ENCODE data around the gene CDPF1. TPM values are rescaled to one million over a fixed set of nuclear protein-coding genes. Genes with fewer than 3 reads are reported as not detected.

Gene CDPF1
- total and polyA plus RNA-seq, 11 donors: 7.4 to 13.6 (median 9.3) TPM

- Histone ChIP-seq H3K4me3 (no peak overlapping the region), H3K36me3 (peaks cover 0 to 49% (median 31%) of the 10 kb centered on the region in 9 donors), H3K9me3 (peaks cover 0 to 7% (median 0%) of the 10 kb centered on the region in 12 donors), H3K4me1 (peaks cover 0 to 50% (median 25%) of the 10 kb centered on the region in 12 donors), H3K27me3 (no peaks in the 10 kb centered on the region), H3K27ac (peak overlapping the region in 9 of 12 donors; percentile 28 to 86 (median 69))
- no peak for TF ChIP-seq POLR2A (IDR thresholded peaks at IDR 0.05)
- TF ChIP-seq, protein P1, sequence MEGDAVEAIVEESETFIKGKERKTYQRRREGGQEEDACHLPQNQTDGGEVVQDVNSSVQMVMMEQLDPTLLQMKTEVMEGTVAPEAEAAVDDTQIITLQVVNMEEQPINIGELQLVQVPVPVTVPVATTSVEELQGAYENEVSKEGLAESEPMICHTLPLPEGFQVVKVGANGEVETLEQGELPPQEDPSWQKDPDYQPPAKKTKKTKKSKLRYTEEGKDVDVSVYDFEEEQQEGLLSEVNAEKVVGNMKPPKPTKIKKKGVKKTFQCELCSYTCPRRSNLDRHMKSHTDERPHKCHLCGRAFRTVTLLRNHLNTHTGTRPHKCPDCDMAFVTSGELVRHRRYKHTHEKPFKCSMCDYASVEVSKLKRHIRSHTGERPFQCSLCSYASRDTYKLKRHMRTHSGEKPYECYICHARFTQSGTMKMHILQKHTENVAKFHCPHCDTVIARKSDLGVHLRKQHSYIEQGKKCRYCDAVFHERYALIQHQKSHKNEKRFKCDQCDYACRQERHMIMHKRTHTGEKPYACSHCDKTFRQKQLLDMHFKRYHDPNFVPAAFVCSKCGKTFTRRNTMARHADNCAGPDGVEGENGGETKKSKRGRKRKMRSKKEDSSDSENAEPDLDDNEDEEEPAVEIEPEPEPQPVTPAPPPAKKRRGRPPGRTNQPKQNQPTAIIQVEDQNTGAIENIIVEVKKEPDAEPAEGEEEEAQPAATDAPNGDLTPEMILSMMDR (IDR thresholded peaks at IDR 0.05): no peak
- ATAC-seq: no peak
- DNase-seq: no peak
- intact Hi-C loops (cut with DNase I): loop anchor here in 1 of 10 donors (5.0 kb wide), 1 partner anchor 149 kb away; no protein-coding TSS in a partner anchor
- 90 to 93% (median 92%) methylated on average over 22 to 23 of the region's 23 CpGs for WGBS, 4 donors
Observed at GRCh38 chr22:46290843-46291785, 41.0 kb upstream of the CDPF1 start.

GRCh38 chr22:46290121-46290842 lies 40.2 kb upstream of the CDPF1 start:
- intact Hi-C loops (cut with DNase I): loop anchor here in 1 of 10 donors (5.0 kb wide), 1 partner anchor 148 kb away; no protein-coding TSS in a partner anchor
- no peaks in the 10 kb centered on the region for H3K27me3 ChIP-seq
- ATAC-seq (peak; percentile 56 to 77 (median 64)), DNase-seq (peak in 4 of 5 donors; percentile 49 to 82 (median 66))
- H3K4me1 ChIP-seq: peaks cover 0 to 43% (median 18%) of the 10 kb centered on the region in 12 donors
- H3K9me3 ChIP-seq: peaks cover 0 to 7% (median 0%) of the 10 kb centered on the region in 12 donors
- H3K36me3 ChIP-seq: peaks cover 0 to 57% (median 39%) of the 10 kb centered on the region in 9 donors
- TF ChIP-seq POLR2A (IDR thresholded peaks at IDR 0.05): no peak
- TF ChIP-seq, protein P1 (IDR thresholded peaks at IDR 0.05): no peak
- no peak overlapping the region for H3K4me3 ChIP-seq
- WGBS, 4 donors: 73 to 85% (median 77%) methylated on average over 17 of the region's 17 CpGs
- H3K27ac ChIP-seq: peak overlapping the region in 11 of 12 donors; percentile 0 to 86 (median 69)

GRCh38 chr22:46289244-46289891 lies 39.3 kb upstream of the CDPF1 start:
- Histone ChIP-seq H3K27me3 (no peaks in the 10 kb centered on the region), H3K36me3 (peaks cover 0 to 66% (median 48%) of the 10 kb centered on the region in 9 donors), H3K9me3 (peaks cover 0 to 7% (median 0%) of the 10 kb centered on the region in 12 donors), H3K4me1 (peaks cover 0 to 43% (median 18%) of the 10 kb centered on the region in 12 donors), H3K27ac (peak overlapping the region in 9 of 12 donors; percentile 3 to 86 (median 78)), H3K4me3 (no peak overlapping the region)
- WGBS, 4 donors: 79 to 86% (median 80%) methylated on average over 27 to 33 of the region's 33 CpGs
- peak in 2 of 4 donors; percentile 15 to 38 for ATAC-seq
- TF ChIP-seq, protein P1 (IDR thresholded peaks at IDR 0.05): no peak
- no peak for TF ChIP-seq POLR2A (IDR thresholded peaks at IDR 0.05)
- intact Hi-C loops (cut with DNase I): no loop called here
- DNase-seq: peak in 1 of 5 donors; percentile 66

Data from heart left ventricle (tissue), 16 donors.